ES-I3 (cell line): ENCODE measurements around the gene GPR39.
A peak's percentile ranks its signal among the peaks of the same experiment; 100 is the strongest.
"Not testable (repeated sequence)": the region's sequence is repeated elsewhere in the genome, so short reads cannot be mapped to it uniquely, and the experiment has no call there.

Experiments used
- H3K36me3 ChIP-seq: 2 replicates; pipeline ENCODE4 v1.6.1; 2013; ENCODE audit warnings: mild to moderate bottlenecking, low read length, control low read depth, moderate library complexity; ENCODE audit not compliant: insufficient read depth
- H3K4me1 ChIP-seq: 2 replicates; pipeline ENCODE4 v1.6.1; 2013; ENCODE audit warnings: mild to moderate bottlenecking, control low read depth, low read length; ENCODE audit not compliant: insufficient read depth
- H3K9ac ChIP-seq: 2 replicates; pipeline ENCODE4 v1.6.1; 2013; ENCODE audit warnings: low read depth, mild to moderate bottlenecking, low read length, moderate library complexity
- H3K9me3 ChIP-seq: 2 replicates; pipeline ENCODE4 v1.6.1; 2013; ENCODE audit warnings: mild to moderate bottlenecking, low read length, moderate library complexity; ENCODE audit not compliant: control insufficient read depth, insufficient read depth

GPR39 gene

DNA sequence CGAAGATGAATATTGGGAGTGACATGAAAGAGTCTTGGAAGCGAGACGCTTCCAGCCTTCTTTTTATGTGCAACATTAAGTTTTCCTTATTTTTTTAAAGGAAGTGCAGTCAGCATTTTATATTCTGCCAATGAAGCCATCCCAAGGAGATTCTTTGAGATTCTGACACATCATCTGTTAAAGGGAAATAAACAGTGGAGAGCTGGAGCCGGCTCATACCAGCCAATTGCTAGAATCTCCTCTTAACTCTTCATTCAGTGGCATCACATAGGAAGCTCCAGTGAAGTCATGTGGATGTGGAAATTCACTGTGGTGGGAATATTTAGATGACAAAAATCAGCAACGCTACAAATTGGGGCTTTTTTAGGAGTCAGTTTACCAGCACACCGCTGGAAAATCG, 23.7 kb upstream of the GPR39 start:
- Histone ChIP-seq H3K36me3 (no peaks in the 10 kb centered on the region), H3K4me1 (peaks cover 16% of the 10 kb centered on the region), H3K9me3 (no peaks in the 10 kb centered on the region), H3K9ac (no peak overlapping the region)

DNA sequence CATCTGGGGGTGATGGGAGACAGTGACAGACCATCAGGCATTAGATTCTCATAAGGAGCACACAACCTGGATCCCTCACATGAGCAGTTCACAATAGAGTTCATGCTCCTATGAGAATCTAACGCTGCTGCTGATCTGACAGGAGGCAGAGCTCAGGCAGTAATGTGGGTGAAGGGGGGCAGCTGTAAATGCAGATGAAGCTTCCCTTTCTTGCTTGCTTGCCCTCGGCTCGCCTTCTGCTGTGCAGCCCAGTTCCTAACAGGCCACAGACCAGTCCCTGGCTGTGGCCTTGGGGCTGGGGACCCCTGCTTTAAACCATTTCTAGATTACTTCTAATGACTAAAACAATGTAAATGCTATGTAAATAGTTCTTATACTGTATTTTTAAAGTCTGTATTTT, 19.6 kb upstream of the GPR39 start:
- H3K36me3 ChIP-seq, H3K4me1 ChIP-seq, H3K9ac ChIP-seq, H3K9me3 ChIP-seq: not testable (repeated sequence)

DNA sequence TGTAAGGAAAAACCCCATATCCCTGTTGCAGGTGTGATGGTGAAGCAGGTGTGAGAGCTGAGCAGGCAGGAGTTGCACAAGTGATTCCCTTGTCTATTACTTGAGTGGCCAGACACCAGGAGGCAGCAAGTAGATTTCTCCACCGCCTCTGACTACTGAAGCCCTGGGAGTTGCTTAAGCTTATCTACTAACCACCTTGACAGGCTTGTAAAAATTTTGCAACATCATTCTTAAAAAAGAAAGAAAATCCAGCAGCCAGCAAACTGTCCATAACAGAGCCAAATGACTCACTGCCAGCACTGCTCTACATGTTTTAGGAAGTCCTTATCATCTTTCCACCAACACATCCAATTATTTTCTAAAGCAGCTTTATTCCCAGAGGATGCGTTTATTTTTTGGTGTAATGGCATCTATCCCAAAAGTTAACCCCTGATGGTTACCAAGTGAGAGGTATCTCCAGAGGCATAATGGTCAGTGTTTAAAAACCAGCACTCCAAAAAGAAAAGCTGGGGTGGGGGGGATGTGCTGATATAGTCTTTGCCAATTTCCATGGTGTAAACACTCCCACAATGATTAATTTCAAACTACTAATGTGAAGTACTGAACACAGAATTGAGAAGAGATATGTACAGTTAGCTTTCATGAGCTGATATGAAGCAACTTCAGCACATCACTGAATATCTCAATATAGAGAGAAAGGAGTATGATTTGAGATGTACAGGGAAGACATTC, 16.3 kb upstream of the GPR39 start:
- no peaks in the 10 kb centered on the region for H3K9me3 ChIP-seq
- no peaks in the 10 kb centered on the region for H3K36me3 ChIP-seq
- no peaks in the 10 kb centered on the region for H3K4me1 ChIP-seq
- no peak overlapping the region for H3K9ac ChIP-seq

DNA sequence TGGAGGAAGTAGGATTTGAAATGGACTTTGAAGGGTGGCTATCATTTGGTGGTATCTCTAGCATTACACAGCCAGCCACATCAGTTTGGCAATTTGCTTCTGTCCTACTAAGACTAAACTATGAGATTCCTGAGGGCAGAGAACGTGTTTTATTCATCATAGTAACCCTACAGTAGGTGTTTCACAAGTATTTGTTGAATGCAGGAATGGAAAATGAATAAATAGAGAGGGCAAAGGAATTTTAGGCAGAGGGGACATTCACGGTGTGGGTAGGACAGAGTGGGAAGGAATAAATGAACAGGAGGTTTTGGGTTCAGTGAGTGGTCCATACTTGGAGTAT, 15.7 kb upstream of the GPR39 start:
- Histone ChIP-seq H3K4me1 (no peaks in the 10 kb centered on the region), H3K36me3 (no peaks in the 10 kb centered on the region), H3K9me3 (no peaks in the 10 kb centered on the region), H3K9ac (no peak overlapping the region)

DNA sequence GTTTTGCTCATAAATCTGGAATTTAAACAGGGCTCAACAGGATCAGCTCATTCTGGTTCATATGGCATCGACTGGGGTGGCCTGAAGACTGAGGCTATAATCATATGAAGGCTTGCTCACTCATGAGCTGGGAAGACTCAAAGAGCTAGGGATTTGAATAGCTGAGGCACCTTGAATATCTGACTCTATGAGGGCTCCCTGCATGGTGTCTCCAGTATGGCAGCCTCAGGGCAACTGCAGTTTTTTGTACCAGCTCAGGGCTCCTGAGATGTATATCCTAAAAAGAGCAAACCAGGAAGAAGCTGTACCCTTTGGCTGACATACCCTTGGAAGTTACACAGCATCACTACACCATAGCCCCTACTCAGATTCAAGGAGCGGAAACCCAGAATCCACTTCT, 15.3 kb upstream of the GPR39 start:
- Histone ChIP-seq H3K9me3 (no peaks in the 10 kb centered on the region), H3K36me3 (no peaks in the 10 kb centered on the region), H3K4me1 (no peaks in the 10 kb centered on the region), H3K9ac (no peak overlapping the region)

DNA sequence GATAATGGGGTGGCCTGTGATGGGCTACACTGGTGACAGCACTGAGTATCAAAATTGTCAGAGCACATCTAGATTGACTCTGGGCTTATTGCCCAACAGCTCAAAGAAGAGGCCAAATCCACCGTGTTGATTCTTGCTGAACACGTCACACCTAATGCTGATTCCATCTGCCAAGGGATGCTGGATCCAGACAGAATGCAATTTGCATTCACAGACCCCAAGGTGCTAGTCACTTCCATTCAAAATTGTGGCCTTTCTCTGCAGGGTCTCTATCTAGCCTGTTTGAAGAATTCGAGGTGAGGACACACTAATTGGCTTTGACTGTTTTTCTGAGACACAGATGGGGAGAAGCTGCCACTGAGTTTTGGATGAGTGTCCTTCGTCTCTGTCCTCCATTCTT, 13.5 kb upstream of the GPR39 start:
- no peaks in the 10 kb centered on the region for H3K9me3 ChIP-seq
- no peak overlapping the region for H3K9ac ChIP-seq
- H3K36me3 ChIP-seq: no peaks in the 10 kb centered on the region
- H3K4me1 ChIP-seq: peaks cover 1% of the 10 kb centered on the region; the same call in 1 of the 2 replicates

DNA sequence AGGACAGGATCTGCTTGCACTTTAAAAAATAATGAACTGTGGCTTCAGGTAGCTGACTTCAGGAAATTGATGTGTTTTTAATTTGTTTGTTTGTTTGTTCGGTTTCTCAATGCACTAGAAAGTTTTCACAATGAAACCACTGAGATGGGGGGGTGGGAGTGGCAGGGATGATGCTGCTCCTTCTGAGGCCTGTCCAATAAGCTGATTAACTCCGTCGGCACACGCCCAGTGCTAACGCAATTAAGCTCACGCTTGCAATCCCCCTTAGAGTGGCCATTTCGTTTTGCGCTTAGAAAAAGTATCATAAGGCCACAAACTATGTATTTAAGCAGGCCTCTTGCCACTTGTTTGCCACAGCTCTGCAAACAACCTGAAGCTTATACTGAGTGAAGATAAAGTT, 12.5 kb upstream of the GPR39 start:
- H3K9me3 ChIP-seq: no peaks in the 10 kb centered on the region
- no peaks in the 10 kb centered on the region for H3K36me3 ChIP-seq
- no peak overlapping the region for H3K9ac ChIP-seq
- peaks cover 7% of the 10 kb centered on the region; the same call in 1 of the 2 replicates for H3K4me1 ChIP-seq

DNA sequence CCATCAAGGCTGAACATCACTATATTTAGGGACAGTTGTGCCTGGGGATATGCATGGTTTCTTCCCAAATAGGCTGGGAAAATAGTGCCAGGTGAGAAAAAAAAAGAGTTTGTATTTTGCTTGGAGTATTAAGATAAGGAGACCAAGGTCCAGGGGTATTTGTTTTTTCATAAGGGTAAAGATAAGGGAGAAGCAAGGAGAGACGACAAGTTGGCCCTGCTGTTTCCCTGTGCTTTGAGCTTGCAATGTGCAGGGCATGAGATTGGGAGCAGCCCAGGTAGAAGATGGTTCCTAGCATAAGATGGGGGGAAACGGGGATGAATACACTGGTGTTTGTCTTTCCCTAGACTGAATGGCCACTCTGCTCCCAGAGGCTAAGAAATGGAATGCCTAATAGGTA, 8.8 kb upstream of the GPR39 start:
- Histone ChIP-seq H3K9me3 (no peaks in the 10 kb centered on the region), H3K4me1 (peaks cover 7% of the 10 kb centered on the region; the same call in 1 of the 2 replicates), H3K36me3 (no peaks in the 10 kb centered on the region), H3K9ac (no peak overlapping the region)

DNA sequence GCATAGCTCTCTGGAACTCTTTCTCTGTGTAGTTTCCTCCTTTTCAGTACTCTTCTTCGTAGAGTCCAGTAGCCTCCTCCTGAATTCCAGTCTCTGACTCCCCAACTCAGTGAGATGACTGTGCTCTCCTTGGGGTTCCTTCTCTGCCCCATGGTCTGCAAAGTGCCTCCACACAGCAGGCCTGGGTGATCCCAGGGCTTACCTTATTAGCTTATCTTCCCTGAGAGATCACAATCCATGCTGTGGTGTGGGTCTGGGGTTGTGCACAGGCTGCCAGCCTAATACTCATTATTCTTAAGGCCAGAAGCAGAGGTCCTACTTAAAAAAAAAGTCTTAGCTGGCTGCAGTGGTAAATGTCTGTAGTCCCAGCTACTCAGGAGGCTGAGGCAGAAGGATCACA, 4.6 kb upstream of the GPR39 start:
- no peaks in the 10 kb centered on the region for H3K36me3 ChIP-seq
- no peak overlapping the region for H3K9ac ChIP-seq
- peaks cover 7% of the 10 kb centered on the region; the same call in 1 of the 2 replicates for H3K4me1 ChIP-seq
- H3K9me3 ChIP-seq: no peaks in the 10 kb centered on the region

DNA sequence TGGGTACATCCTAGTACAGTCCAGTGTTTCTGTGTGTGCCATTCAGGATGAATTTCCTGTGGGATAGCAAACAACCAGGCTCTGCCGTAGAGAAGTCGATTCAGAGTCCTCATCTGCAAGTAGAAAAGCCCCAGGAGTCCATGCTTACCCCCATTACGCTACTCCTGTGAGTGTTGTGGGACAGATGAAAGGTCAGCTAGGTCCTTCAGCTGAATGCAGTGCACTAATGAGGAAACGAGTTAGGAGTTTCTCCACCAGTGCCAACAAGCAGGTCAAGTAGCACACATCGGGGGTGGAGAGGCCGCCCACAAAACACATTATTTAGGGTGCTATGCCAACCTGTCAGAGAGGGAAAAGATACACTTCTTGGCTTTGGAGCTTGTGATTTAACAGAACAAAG, 2.5 kb upstream of the GPR39 start:
- no peaks in the 10 kb centered on the region for H3K9me3 ChIP-seq
- no peaks in the 10 kb centered on the region for H3K4me1 ChIP-seq
- no peaks in the 10 kb centered on the region for H3K36me3 ChIP-seq
- no peak overlapping the region for H3K9ac ChIP-seq

DNA sequence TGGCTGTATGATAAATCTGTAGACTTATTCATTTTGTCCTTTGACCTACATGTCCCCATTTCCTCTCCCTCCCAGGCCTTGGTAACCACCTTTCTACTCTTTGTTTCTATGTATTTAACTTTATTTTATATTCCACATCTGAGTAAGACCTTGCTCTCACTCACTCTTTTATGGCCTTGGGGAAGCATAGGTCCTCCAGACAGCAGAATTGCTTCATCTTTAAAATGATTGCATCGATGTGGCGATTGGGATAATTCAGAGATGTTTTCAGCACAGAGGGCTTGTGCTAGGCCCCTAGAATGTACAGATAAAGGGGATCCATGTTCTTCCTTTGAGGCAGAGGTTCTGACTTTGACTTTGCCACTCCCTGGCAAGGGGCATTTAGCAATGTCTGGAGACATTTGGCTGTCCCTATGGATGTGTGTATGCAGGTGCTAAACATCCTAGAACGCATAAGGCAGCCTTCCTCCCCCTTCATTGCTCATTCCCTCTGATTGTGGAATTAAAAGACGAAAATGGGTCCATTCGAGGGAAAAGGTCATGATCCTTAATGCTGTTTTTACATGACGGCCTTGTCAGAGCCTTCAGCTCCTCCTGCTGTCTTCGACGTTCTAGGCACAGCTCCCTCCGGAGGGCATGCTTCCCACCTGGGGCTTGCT, 1.2 kb upstream of the GPR39 start:
- no peaks in the 10 kb centered on the region for H3K4me1 ChIP-seq
- no peaks in the 10 kb centered on the region for H3K36me3 ChIP-seq
- H3K9ac ChIP-seq: peak overlapping the region; percentile 60; the same call in 1 of the 2 replicates
- H3K9me3 ChIP-seq: no peaks in the 10 kb centered on the region

DNA sequence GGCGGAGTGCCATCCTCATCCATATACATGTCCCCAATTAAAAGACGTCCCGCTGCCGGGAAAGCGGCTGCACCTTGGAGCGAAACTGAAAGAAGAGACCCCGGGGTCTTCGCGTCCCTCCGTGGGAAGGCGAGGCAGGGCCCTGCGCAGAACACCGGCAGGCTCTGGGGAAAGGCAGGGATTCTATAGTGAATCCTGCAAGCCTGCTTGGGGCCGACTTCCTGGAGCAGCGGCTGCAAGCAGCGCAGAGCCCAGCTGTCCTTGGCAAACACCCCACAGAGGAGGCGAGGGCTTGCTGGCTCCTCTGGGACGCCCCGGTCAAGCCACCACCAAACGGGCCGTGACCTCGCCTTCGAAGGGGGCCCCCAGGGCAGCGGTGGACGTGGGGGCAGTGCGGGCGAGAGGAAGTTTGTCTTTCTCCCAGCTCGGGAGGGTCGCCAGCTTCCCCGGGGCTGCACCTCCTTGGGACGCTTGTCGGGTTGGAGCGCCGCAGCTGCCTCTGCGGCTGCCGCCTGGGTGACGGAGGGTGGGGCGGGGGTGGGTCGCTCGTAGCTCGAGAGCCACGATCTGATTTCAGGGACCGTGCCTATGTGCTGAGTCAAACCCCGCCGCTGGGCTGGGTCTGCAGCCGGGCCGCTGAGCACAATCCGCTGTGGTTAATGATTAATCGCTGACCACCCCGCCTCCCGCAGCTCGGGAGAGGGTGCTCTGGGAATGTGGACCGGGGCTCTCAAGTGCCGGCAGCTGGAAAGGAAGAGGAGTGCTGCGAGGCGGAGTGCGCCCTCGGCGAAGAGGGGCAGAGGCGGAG, 486 bp upstream of the GPR39 start:
- no peaks in the 10 kb centered on the region for H3K9me3 ChIP-seq
- H3K36me3 ChIP-seq: no peaks in the 10 kb centered on the region
- H3K9ac ChIP-seq: peak overlapping the region; percentile 60
- H3K4me1 ChIP-seq: no peaks in the 10 kb centered on the region

DNA sequence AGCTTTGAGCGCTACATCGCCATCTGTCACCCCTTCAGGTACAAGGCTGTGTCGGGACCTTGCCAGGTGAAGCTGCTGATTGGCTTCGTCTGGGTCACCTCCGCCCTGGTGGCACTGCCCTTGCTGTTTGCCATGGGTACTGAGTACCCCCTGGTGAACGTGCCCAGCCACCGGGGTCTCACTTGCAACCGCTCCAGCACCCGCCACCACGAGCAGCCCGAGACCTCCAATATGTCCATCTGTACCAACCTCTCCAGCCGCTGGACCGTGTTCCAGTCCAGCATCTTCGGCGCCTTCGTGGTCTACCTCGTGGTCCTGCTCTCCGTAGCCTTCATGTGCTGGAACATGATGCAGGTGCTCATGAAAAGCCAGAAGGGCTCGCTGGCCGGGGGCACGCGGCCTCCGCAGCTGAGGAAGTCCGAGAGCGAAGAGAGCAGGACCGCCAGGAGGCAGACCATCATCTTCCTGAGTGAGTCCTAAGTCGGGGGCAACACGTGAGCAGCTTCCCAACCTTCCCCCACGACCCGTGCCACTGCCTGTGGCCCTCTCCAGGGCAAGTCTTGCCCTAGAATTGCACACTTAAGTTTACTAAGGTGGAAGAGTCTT, 928 bp downstream of the GPR39 start:
- Histone ChIP-seq H3K9me3 (no peaks in the 10 kb centered on the region), H3K4me1 (no peaks in the 10 kb centered on the region), H3K36me3 (no peaks in the 10 kb centered on the region), H3K9ac (no peak overlapping the region)

DNA sequence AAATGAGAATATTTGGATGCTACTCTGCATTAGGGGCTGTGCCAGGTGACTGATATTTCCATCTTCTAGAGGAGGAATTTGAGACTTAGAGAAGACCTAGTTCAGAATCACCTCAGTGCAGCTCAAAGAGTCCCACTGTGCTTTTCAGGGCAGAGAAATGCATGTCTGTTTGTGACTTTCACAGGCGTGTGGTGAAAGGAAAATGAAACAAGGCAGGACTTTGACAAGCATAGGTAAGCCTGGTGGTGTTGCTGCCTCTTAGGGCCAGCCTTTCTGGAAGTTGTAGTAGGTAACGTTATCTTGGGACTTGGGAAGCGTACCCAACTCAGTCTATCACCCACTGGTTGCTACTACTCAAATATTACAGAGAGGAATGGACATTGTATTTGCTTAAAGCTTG, 2.6 kb downstream of the GPR39 start:
- Histone ChIP-seq H3K4me1 (no peaks in the 10 kb centered on the region), H3K9ac (no peak overlapping the region), H3K9me3 (no peaks in the 10 kb centered on the region), H3K36me3 (no peaks in the 10 kb centered on the region)
